Osteoblast (primary cell): ENCODE results near the gene G6PC3. TPM values are rescaled to one million over a fixed set of nuclear protein-coding genes. Genes with fewer than 3 reads are reported as not detected.
"Not testable (repeated sequence)": the region's sequence is repeated elsewhere in the genome, so short reads cannot be mapped to it uniquely, and the experiment has no call there.

Source experiments
- DNase-seq: peaks from one replicate; pipeline ENCODE4 v3.0.0; 2011; ENCODE audit warnings: low spot score, mixed read lengths; ENCODE audit not compliant: insufficient read length; ENCODE audit errors: missing footprints
- H2AFZ ChIP-seq: 2 replicates; pipeline ENCODE4 v1.6.0; 2011; ENCODE audit warnings: mild to moderate bottlenecking, low read length
- H3K27ac ChIP-seq: 2 replicates; pipeline ENCODE4 v1.5.1; 2011; ENCODE audit warnings: mild to moderate bottlenecking, low read depth, low read length, moderate library complexity
- H3K27me3 ChIP-seq: 2 replicates; pipeline ENCODE4 v1.6.0; 2012; ENCODE audit warnings: mild to moderate bottlenecking, control low read depth, inconsistent platforms, low read length, moderate library complexity; ENCODE audit not compliant: insufficient read depth
- H3K36me3 ChIP-seq: 2 replicates; pipeline ENCODE4 v1.5.1; 2011; ENCODE audit warnings: mild to moderate bottlenecking, low read length, control low read depth, moderate library complexity; ENCODE audit not compliant: insufficient read depth
- H3K4me1 ChIP-seq: 2 replicates; pipeline ENCODE4 v1.5.1; 2011; ENCODE audit warnings: mild to moderate bottlenecking, low read length, control low read depth, moderate library complexity; ENCODE audit not compliant: insufficient read depth
- H3K4me2 ChIP-seq: 2 replicates; pipeline ENCODE4 v1.6.0; 2011; ENCODE audit warnings: mild to moderate bottlenecking, low read length; ENCODE audit not compliant: insufficient read depth
- H3K4me3 ChIP-seq: fragments of 200-600 bp; sonication (generic); 3 replicates; pipeline ENCODE4 v1.5.1; 2012; ENCODE audit warnings: mild to moderate bottlenecking, low read length, inconsistent platforms; ENCODE audit not compliant: insufficient read depth
- H3K79me2 ChIP-seq: 2 replicates; pipeline ENCODE4 v1.6.0; 2012; ENCODE audit warnings: mild to moderate bottlenecking, low read length, control low read depth, inconsistent platforms; ENCODE audit not compliant: insufficient read depth
- H3K9me3 ChIP-seq: 2 replicates; pipeline ENCODE4 v1.5.1; 2011; ENCODE audit warnings: low read depth, low read length, control low read depth
- H4K20me1 ChIP-seq: 2 replicates; pipeline ENCODE4 v1.6.0; 2012; ENCODE audit warnings: mild to moderate bottlenecking, low read length, control low read depth; ENCODE audit not compliant: insufficient read depth
- CTCF ChIP-seq: IDR thresholded peaks from 2 replicates; pipeline ENCODE4 v1.5.1; 2011; ENCODE audit warnings: mild to moderate bottlenecking, low read depth, low read length, moderate library complexity; ENCODE audit errors: extremely low read depth
- total RNA-seq: library from RNA; depleted of rRNA; stranded (reverse); fragments of >200 nt; gene quantifications from 2 replicates; pipeline ENCODE4 v1.2.3, GENCODE V29; 2012

The G6PC3 gene
- total RNA-seq, 1 donor: 23.5 TPM

GRCh38 chr17:44097110-44097958 lies 26.8 kb downstream of the G6PC3 start:
- no peak for TF ChIP-seq CTCF
- H3K4me2 ChIP-seq: no peak overlapping the region
- H2AFZ ChIP-seq: peak overlapping the region; percentile 9
- H3K27ac ChIP-seq: peak overlapping the region; percentile 84
- DNase-seq: peak; percentile 46
- H3K36me3 ChIP-seq: no peaks in the 10 kb centered on the region
- H3K79me2 ChIP-seq: peaks cover 34% of the 10 kb centered on the region
- H3K4me1 ChIP-seq: peaks cover 28% of the 10 kb centered on the region
- H4K20me1 ChIP-seq: no peaks in the 10 kb centered on the region
- H3K27me3 ChIP-seq: no peaks in the 10 kb centered on the region
- H3K4me3 ChIP-seq: no peak overlapping the region
- no peaks in the 10 kb centered on the region for H3K9me3 ChIP-seq

- DNase-seq, H3K27ac ChIP-seq, H3K36me3 ChIP-seq, H3K4me2 ChIP-seq, H2AFZ ChIP-seq, H3K4me3 ChIP-seq, H3K27me3 ChIP-seq, H3K9me3 ChIP-seq: not testable (repeated sequence)
- Histone ChIP-seq H3K4me1 (peaks cover 14% of the 10 kb centered on the region), H3K79me2 (peaks cover 65% of the 10 kb centered on the region), H4K20me1 (peaks cover 12% of the 10 kb centered on the region)
These were observed 31.3 kb downstream of the G6PC3 start for GRCh38 chr17:44101858-44102257.

GRCh38 chr17:44102849-44103622 lies 32.5 kb downstream of the G6PC3 start:
- Histone ChIP-seq H3K9me3 (no peaks in the 10 kb centered on the region), H3K79me2 (peaks cover 63% of the 10 kb centered on the region), H3K36me3 (no peaks in the 10 kb centered on the region), H3K4me2 (no peak overlapping the region), H3K4me3 (no peak overlapping the region), H3K27ac (no peak overlapping the region), H4K20me1 (peaks cover 16% of the 10 kb centered on the region), H2AFZ (no peak overlapping the region), H3K27me3 (no peaks in the 10 kb centered on the region), H3K4me1 (peaks cover 10% of the 10 kb centered on the region)
- no peak for DNase-seq
- TF ChIP-seq CTCF: no peak

GRCh38 chr17:44105483-44105882 lies 34.9 kb downstream of the G6PC3 start:
- no peak overlapping the region for H2AFZ ChIP-seq
- H3K4me1 ChIP-seq: peaks cover 32% of the 10 kb centered on the region
- no peak overlapping the region for H3K4me2 ChIP-seq
- no peaks in the 10 kb centered on the region for H3K36me3 ChIP-seq
- peaks cover 73% of the 10 kb centered on the region for H3K79me2 ChIP-seq
- H4K20me1 ChIP-seq: peaks cover 20% of the 10 kb centered on the region
- H3K4me3 ChIP-seq: no peak overlapping the region
- no peak overlapping the region for H3K27ac ChIP-seq
- no peak for TF ChIP-seq CTCF
- H3K27me3 ChIP-seq: no peaks in the 10 kb centered on the region
- DNase-seq: no peak
- no peaks in the 10 kb centered on the region for H3K9me3 ChIP-seq
